ENCODE results near the gene BACH2. TPM values are rescaled to one million over a fixed set of nuclear protein-coding genes. Genes with fewer than 3 reads are reported as not detected.

The BACH2 gene
- total and polyA plus RNA-seq, 10 of the 15 experiments (the other 5 are each of a cell fraction or from before 2014, with no cell fraction given) = 0.03 to 0.28 (median 0.04) TPM; not detected in 3

DNA sequence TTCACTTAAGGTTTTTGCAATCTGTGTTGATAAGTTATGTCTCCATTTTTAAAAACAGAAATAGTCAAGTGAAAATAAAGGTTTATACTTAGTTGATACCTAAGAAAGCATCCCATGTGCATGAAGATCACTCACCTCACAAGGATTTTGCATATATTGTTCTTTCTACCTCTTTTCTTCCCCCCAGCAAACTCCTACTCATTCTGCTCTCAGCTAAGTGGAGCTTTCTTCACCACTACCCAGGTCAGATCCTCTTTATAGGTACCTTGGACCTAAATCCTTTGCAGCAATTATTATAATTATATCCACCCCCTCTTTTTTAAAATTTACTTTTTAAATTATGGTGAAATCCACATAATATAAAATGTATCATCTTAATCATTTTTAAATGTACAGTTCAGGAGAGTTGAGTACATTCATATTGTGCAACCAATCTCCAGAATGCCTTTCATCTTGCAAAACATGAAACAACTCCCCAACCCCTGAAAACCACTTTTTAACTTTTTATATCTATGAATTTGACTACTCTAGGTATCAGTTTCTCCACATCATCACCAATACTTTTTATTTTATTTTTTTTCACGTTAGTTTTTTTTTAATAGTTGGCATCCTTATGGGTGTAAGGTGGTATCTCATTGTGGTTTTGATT lies 9.3 kb upstream of the BACH2 start:
- ATAC-seq = no peak
- H3K27ac ChIP-seq (ENCODE audit: control insufficient read depth, insufficient read depth) = no peak overlapping the region
- no TSS peak for BruUV-seq (replicated peaks)
- H2AFZ ChIP-seq (ENCODE audit: control insufficient read depth, low read depth, low read length) = no peak overlapping the region
- peaks cover 5 to 22% of the 10 kb centered on the region in 2 experiments for H3K27me3 ChIP-seq (replicated peaks in 1 of 2; ENCODE audit: control insufficient read depth in 2 of 2, insufficient read depth in 2 of 2, low read length in 1 of 2)
- no peak overlapping the region for H3K9ac ChIP-seq (ENCODE audit: control insufficient read depth, insufficient read depth, low read length)
- ChIA-PET RAD21 (ENCODE audit: unreplicated experiment) (no interaction called here), POLR2A (no interaction called here), CTCF (no interaction called here), SMC1A (ENCODE audit: uncharacterized antibody, unreplicated experiment) (no interaction called here)
- H3K4me1 ChIP-seq (ENCODE audit: control insufficient read depth, insufficient read depth, low read length) = no peaks in the 10 kb centered on the region
- H3K36me3 ChIP-seq (ENCODE audit: control insufficient read depth in 2 of 2, insufficient read depth in 2 of 2, low read length in 1 of 2) = no peaks in the 10 kb centered on the region
- H4K20me1 ChIP-seq (ENCODE audit: control insufficient read depth, insufficient read depth) = no peaks in the 10 kb centered on the region
- no peak overlapping the region for H3K4me3 ChIP-seq
- no peaks in the 10 kb centered on the region; the same call in 2 of the 3 replicates for H3K9me3 ChIP-seq (replicated peaks; ENCODE audit: control insufficient read depth, insufficient read depth, low read length)
- intact Hi-C loops (cut with micrococcal nuclease; ENCODE audit: unreplicated experiment) (no loop called here), in situ Hi-C loops (cut with MboI) (no loop called here)
- no peak for DNase-seq (ENCODE audit: low read depth, low spot score)
- 0% methylated on average over 1 of the region's 1 CpG for WGBS (ENCODE audit: insufficient coverage, insufficient replicate concordance, low lambda C conversion rate, missing lambda C conversion rate)
- no peaks in the 10 kb centered on the region for H3K79me2 ChIP-seq (ENCODE audit: control insufficient read depth, insufficient read depth, low read length)
- FAIRE-seq = no peak
- no peak overlapping the region for H3K4me2 ChIP-seq (ENCODE audit: control insufficient read depth, insufficient read depth)
- TF ChIP-seq, protein P1, sequence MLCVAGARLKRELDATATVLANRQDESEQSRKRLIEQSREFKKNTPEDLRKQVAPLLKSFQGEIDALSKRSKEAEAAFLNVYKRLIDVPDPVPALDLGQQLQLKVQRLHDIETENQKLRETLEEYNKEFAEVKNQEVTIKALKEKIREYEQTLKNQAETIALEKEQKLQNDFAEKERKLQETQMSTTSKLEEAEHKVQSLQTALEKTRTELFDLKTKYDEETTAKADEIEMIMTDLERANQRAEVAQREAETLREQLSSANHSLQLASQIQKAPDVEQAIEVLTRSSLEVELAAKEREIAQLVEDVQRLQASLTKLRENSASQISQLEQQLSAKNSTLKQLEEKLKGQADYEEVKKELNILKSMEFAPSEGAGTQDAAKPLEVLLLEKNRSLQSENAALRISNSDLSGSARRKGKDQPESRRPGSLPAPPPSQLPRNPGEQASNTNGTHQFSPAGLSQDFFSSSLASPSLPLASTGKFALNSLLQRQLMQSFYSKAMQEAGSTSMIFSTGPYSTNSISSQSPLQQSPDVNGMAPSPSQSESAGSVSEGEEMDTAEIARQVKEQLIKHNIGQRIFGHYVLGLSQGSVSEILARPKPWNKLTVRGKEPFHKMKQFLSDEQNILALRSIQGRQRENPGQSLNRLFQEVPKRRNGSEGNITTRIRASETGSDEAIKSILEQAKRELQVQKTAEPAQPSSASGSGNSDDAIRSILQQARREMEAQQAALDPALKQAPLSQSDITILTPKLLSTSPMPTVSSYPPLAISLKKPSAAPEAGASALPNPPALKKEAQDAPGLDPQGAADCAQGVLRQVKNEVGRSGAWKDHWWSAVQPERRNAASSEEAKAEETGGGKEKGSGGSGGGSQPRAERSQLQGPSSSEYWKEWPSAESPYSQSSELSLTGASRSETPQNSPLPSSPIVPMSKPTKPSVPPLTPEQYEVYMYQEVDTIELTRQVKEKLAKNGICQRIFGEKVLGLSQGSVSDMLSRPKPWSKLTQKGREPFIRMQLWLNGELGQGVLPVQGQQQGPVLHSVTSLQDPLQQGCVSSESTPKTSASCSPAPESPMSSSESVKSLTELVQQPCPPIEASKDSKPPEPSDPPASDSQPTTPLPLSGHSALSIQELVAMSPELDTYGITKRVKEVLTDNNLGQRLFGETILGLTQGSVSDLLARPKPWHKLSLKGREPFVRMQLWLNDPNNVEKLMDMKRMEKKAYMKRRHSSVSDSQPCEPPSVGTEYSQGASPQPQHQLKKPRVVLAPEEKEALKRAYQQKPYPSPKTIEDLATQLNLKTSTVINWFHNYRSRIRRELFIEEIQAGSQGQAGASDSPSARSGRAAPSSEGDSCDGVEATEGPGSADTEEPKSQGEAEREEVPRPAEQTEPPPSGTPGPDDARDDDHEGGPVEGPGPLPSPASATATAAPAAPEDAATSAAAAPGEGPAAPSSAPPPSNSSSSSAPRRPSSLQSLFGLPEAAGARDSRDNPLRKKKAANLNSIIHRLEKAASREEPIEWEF (IDR thresholded peaks at IDR 0.05; ENCODE audit: insufficient replicate concordance, low read depth, low read length) = no peak
- no peak for TF ChIP-seq SMC3 (IDR thresholded peaks at IDR 0.05; ENCODE audit: borderline replicate concordance, low read length)
- TF ChIP-seq CHD1 (IDR thresholded peaks at IDR 0.05; ENCODE audit: low read depth, low read length) = no peak
- TF ChIP-seq PAX5 (IDR thresholded peaks at IDR 0.05; ENCODE audit: borderline replicate concordance, low read depth, low read length) = no peak
- no peak for TF ChIP-seq RAD21 (IDR thresholded peaks at IDR 0.05; ENCODE audit: insufficient read depth, low read depth, low read length)
- TF ChIP-seq RAD51 (IDR thresholded peaks at IDR 0.05) = no peak
- TF ChIP-seq SIX5 (IDR thresholded peaks at IDR 0.05; ENCODE audit: low read depth, low read length, severe bottlenecking) = no peak
- no peak for TF ChIP-seq HDGF (IDR thresholded peaks at IDR 0.05)
- TF ChIP-seq IRF4 (IDR thresholded peaks at IDR 0.05; ENCODE audit: low read depth, low read length) = no peak
- TF ChIP-seq, protein P2, sequence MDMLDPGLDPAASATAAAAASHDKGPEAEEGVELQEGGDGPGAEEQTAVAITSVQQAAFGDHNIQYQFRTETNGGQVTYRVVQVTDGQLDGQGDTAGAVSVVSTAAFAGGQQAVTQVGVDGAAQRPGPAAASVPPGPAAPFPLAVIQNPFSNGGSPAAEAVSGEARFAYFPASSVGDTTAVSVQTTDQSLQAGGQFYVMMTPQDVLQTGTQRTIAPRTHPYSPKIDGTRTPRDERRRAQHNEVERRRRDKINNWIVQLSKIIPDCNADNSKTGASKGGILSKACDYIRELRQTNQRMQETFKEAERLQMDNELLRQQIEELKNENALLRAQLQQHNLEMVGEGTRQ (IDR thresholded peaks at IDR 0.05; ENCODE audit: borderline replicate concordance, low read depth, low read length) = no peak
- TF ChIP-seq FOXK2 (IDR thresholded peaks at IDR 0.05) = no peak
- no peak for TF ChIP-seq SMAD5 (IDR thresholded peaks at IDR 0.05; ENCODE audit: low read depth)
- no peak for TF ChIP-seq ZNF384 (IDR thresholded peaks at IDR 0.05; ENCODE audit: borderline replicate concordance, low read depth, low read length)
- TF ChIP-seq RELA (IDR thresholded peaks at IDR 0.05; ENCODE audit: borderline replicate concordance, partially characterized antibody) = no peak
- TF ChIP-seq, protein P3, sequence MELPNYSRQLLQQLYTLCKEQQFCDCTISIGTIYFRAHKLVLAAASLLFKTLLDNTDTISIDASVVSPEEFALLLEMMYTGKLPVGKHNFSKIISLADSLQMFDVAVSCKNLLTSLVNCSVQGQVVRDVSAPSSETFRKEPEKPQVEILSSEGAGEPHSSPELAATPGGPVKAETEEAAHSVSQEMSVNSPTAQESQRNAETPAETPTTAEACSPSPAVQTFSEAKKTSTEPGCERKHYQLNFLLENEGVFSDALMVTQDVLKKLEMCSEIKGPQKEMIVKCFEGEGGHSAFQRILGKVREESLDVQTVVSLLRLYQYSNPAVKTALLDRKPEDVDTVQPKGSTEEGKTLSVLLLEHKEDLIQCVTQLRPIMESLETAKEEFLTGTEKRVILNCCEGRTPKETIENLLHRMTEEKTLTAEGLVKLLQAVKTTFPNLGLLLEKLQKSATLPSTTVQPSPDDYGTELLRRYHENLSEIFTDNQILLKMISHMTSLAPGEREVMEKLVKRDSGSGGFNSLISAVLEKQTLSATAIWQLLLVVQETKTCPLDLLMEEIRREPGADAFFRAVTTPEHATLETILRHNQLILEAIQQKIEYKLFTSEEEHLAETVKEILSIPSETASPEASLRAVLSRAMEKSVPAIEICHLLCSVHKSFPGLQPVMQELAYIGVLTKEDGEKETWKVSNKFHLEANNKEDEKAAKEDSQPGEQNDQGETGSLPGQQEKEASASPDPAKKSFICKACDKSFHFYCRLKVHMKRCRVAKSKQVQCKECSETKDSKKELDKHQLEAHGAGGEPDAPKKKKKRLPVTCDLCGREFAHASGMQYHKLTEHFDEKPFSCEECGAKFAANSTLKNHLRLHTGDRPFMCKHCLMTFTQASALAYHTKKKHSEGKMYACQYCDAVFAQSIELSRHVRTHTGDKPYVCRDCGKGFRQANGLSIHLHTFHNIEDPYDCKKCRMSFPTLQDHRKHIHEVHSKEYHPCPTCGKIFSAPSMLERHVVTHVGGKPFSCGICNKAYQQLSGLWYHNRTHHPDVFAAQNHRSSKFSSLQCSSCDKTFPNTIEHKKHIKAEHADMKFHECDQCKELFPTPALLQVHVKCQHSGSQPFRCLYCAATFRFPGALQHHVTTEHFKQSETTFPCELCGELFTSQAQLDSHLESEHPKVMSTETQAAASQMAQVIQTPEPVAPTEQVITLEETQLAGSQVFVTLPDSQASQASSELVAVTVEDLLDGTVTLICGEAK (IDR thresholded peaks at IDR 0.05; ENCODE audit: borderline replicate concordance) = no peak
